HepG2 (cell line): ENCODE results near the gene ZNF575. TPM values are rescaled to one million over a fixed set of nuclear protein-coding genes. Genes with fewer than 3 reads are reported as not detected.

Source experiments
- ATAC-seq: fragments of 200-7000 bp; cut with Tn5 transposase; 3 replicates; pipeline ENCODE4 v1.9.1; 2020; ENCODE audit warnings: mild to moderate bottlenecking, moderate library complexity
- BruUV-seq: library from RNA; stranded (reverse); fragments of 400-500 nt; replicated peaks from 2 replicates; lab custom pipeline; 2021; lab: Mats Ljungman, UMichigan
- CTCF ChIA-PET: fragments of 300-600 bp; formaldehyde crosslinking; extraction: SDS; loops from one replicate; lab custom pipeline; 2021; ENCODE audit warnings: low total read pairs, inconsistent platforms, low intra/inter-chr PET ratio; lab: Yijun Ruan, JAX
- POLR2A ChIA-PET: fragments of 350-600 bp; sonication (Branson Sonifier 250); formaldehyde crosslinking; loops from one replicate; lab custom pipeline; 2020; ENCODE audit warnings: antibody characterized with exemption, inconsistent platforms; lab: Yijun Ruan, JAX
- DNase-seq: peaks from one replicate; pipeline ENCODE4 v3.0.0-alpha.2; 2015; ENCODE audit warnings: low spot score
- FAIRE-seq: peaks from 3 replicates; lab custom pipeline; 2011; peaks lifted over from hg19 to GRCh38; lab: Jason Lieb, UNC
- H2AFZ ChIP-seq: one replicate; pipeline ENCODE4 v1.6.1; 2011; ENCODE audit warnings: low read length, inconsistent platforms
- H3K27ac ChIP-seq: fragments of 300-600 bp; 3 replicates; pipeline ENCODE4 v1.8.0; 2011; ENCODE audit warnings: mixed run types, mild to moderate bottlenecking, mixed read lengths, low read length, inconsistent platforms; ENCODE audit not compliant: insufficient read depth; ENCODE audit errors: extremely low read length
- H3K27me3 ChIP-seq, 2 experiments: fragments of 200-600 bp in 1 of 2; 2 replicates in 1 of 2; 3 replicates in 1 of 2; pipeline versions ENCODE4 v1.6.0 to v1.8.0; 2011; ENCODE audit warnings: low read length in 2 of 2, mild to moderate bottlenecking in 2 of 2, moderate library complexity in 2 of 2, inconsistent platforms in 1 of 2; ENCODE audit not compliant: insufficient read depth in 2 of 2, control insufficient read depth in 1 of 2
- H3K36me3 ChIP-seq, 2 experiments: fragments of 200-600 bp in 1 of 2; replicated peaks in 1 of 2; 2 replicates in 1 of 2; 3 replicates in 1 of 2; pipeline versions ENCODE4 v1.5.1 to v1.8.0; 2011; ENCODE audit warnings: low read length in 2 of 2, inconsistent platforms in 1 of 2; ENCODE audit not compliant: insufficient read depth in 2 of 2, control insufficient read depth in 1 of 2
- H3K4me1 ChIP-seq: 2 replicates; pipeline ENCODE4 v1.5.1; 2012; ENCODE audit warnings: low read length, inconsistent platforms; ENCODE audit not compliant: insufficient read depth
- H3K4me2 ChIP-seq: 2 replicates; pipeline ENCODE4 v1.6.0; 2011; ENCODE audit warnings: low read depth, low read length, inconsistent platforms
- H3K4me3 ChIP-seq, 3 experiments: fragments of 200-600 bp in 1 of 3; sonication (generic), shearing (Covaris generic) in 1 of 3; replicated peaks in 1 of 3; 2 replicates each; pipeline ENCODE4 v1.5.1; 2011 to 2016; ENCODE audit warnings: low read length in 3 of 3, inconsistent platforms in 2 of 3, low read depth in 2 of 3, mild to moderate bottlenecking in 2 of 3, control low read depth in 1 of 3, mixed read lengths in 1 of 3; ENCODE audit not compliant: insufficient read depth in 1 of 3
- H3K79me2 ChIP-seq: one replicate; pipeline ENCODE4 v1.6.1; 2011; ENCODE audit warnings: low read length, inconsistent platforms; ENCODE audit not compliant: insufficient read depth
- H3K9ac ChIP-seq: 2 replicates; pipeline ENCODE4 v1.6.0; 2011; ENCODE audit warnings: mild to moderate bottlenecking, low read depth, low read length, inconsistent platforms; ENCODE audit not compliant: insufficient read depth
- H3K9me3 ChIP-seq: 2 replicates; pipeline ENCODE4 v1.5.1; 2012; ENCODE audit warnings: mild to moderate bottlenecking, low read length
- H4K20me1 ChIP-seq: 2 replicates; pipeline ENCODE4 v1.6.0; 2011; ENCODE audit warnings: inconsistent platforms, mild to moderate bottlenecking, low read length, moderate library complexity; ENCODE audit not compliant: insufficient read depth
- AGO2 ChIP-seq: fragments of 200-400 bp; formaldehyde crosslinking; optimal IDR thresholded peaks from 2 replicates; pipeline ENCODE3; 2017; ENCODE audit warnings: mild to moderate bottlenecking, low read depth, low read length, moderate library complexity
- ONECUT2 ChIP-seq: sonication (generic); formaldehyde crosslinking; IDR thresholded peaks from 2 replicates; pipeline ENCODE4 v1.4.0; 2020; ENCODE audit warnings: missing genetic modification reagents
- SUZ12 ChIP-seq: fragments of 150-350 bp; IDR thresholded peaks from 2 replicates; pipeline ENCODE4 v1.6.1; 2014; ENCODE audit warnings: low read depth, low read length
- ZBTB39 ChIP-seq: sonication (generic); formaldehyde crosslinking; IDR thresholded peaks from 2 replicates; pipeline ENCODE4 v1.5.0; 2020; ENCODE audit warnings: missing genetic modification reagents
- ZBTB7B ChIP-seq: sonication (generic); formaldehyde crosslinking; IDR thresholded peaks from 2 replicates; pipeline ENCODE4 v1.4.0; 2020; ENCODE audit warnings: missing genetic modification reagents
- ZNF205 ChIP-seq: IDR thresholded peaks from 2 replicates; pipeline ENCODE4 v1.6.1; 2018; ENCODE audit warnings: missing biosample characterization, missing genetic modification reagents
- ZNF343 ChIP-seq: sonication (generic); formaldehyde crosslinking; IDR thresholded peaks from 2 replicates; pipeline ENCODE4 v1.4.0; 2020; ENCODE audit warnings: mild to moderate bottlenecking, missing genetic modification reagents
- ZNF572 ChIP-seq: sonication (generic); formaldehyde crosslinking; IDR thresholded peaks from 2 replicates; pipeline ENCODE4 v1.5.1; 2020; ENCODE audit warnings: mild to moderate bottlenecking, missing genetic modification reagents
- ZSCAN30 ChIP-seq: sonication (generic); formaldehyde crosslinking; IDR thresholded peaks from 2 replicates; pipeline ENCODE4 v1.5.0; 2020; ENCODE audit warnings: mild to moderate bottlenecking, missing genetic modification reagents
- WGBS: methylation state at CpG from one replicate; pipeline ENCODE4 v1.1.6; 2017; ENCODE audit warnings: low lambda C conversion rate; 5-methylcytosine and 5-hydroxymethylcytosine counted together
- in situ Hi-C: cut with HindIII; loops from 2 replicates; pipeline ENCODE4 v1.10.0; 2017; ENCODE audit warnings: low pct_unique_long_range_greater_than_20kb; ENCODE audit not compliant: extremely low pct_ligation_motif_present
- intact Hi-C: fragments of 100-400 bp; cut with micrococcal nuclease; formaldehyde crosslinking; loops from one replicate; pipeline ENCODE4 v1.10.0; 2022; ENCODE audit not compliant: unreplicated experiment
- polyA plus RNA-seq, 8 experiments: library from polyadenylated mRNA; depleted of rRNA in 3 of 8; stranded (reverse) in 7 of 8; unstranded in 1 of 8; fragments of >200 nt; fragmentation: Illumina TruSeq in 4 of 8; extraction: Trizol in 4 of 8; gene quantifications; 2 replicates each; pipeline versions ENCODE4 v1.2.1 to v1.2.3, GENCODE V29; 2011 to 2016; ENCODE audit warnings: low read depth in 4 of 8, missing spikeins in 1 of 8, mixed read lengths in 1 of 8; ENCODE audit not compliant: insufficient read depth in 1 of 8
- total RNA-seq, 5 experiments: library from RNA; depleted of rRNA; stranded (reverse); fragments of >200 nt; fragmentation: Illumina TruSeq; extraction: Trizol; gene quantifications; 2 replicates each; pipeline ENCODE4 v1.2.3, GENCODE V29; 2016; ENCODE audit warnings: low read depth in 1 of 5

ZNF575 gene
- total and polyA plus RNA-seq, 2 of the 13 experiments (the other 11 are each of a cell fraction or from before 2014, with no cell fraction given) = 0.17 to 0.27 TPM

GRCh38 chr19:43485951-43486350 is 47.0 kb upstream of the ZNF575 start:
- Histone ChIP-seq H3K27ac (no peak overlapping the region), H3K4me2 (no peak overlapping the region), H3K9me3 (no peaks in the 10 kb centered on the region), H3K79me2 (no peaks in the 10 kb centered on the region), H3K4me1 (no peaks in the 10 kb centered on the region), H2AFZ (no peak overlapping the region), H3K4me3 (no peak overlapping the region), H3K36me3 (peaks cover 1 to 4% of the 10 kb centered on the region in 2 experiments; a peak in 1 of 5 replicates), H3K27me3 (no peaks in the 10 kb centered on the region), H3K9ac (no peak overlapping the region), H4K20me1 (no peaks in the 10 kb centered on the region)
- 97% methylated on average over 6 of the region's 6 CpGs for WGBS
- no peak for DNase-seq
- FAIRE-seq = no peak
- ChIA-PET CTCF (no interaction called here), POLR2A (no interaction called here)
- intact Hi-C loops (no loop called here), in situ Hi-C loops (no loop called here)
- TF ChIP-seq SUZ12 = no peak
- TF ChIP-seq ZSCAN30 (CRISPR knock-in tag) = no peak
- no peak for TF ChIP-seq ZBTB39 (CRISPR knock-in tag)
- TF ChIP-seq ZBTB7B = no peak
- no peak for TF ChIP-seq ZNF205 (CRISPR knock-in tag)
- no peak for TF ChIP-seq ZNF343 (CRISPR knock-in tag)
- no peak for TF ChIP-seq ONECUT2 (CRISPR knock-in tag)
- BruUV-seq = no TSS peak
- no peak for ATAC-seq

- TF ChIP-seq AGO2 (peak; percentile 55), ZNF572 (CRISPR knock-in tag) (no peak)
- Histone ChIP-seq H3K36me3 (peaks cover 1 to 4% of the 10 kb centered on the region in 2 experiments; a peak in 1 of 5 replicates), H3K4me1 (no peaks in the 10 kb centered on the region), H3K4me3 (no peak overlapping the region), H3K4me2 (no peak overlapping the region), H3K9ac (no peak overlapping the region), H3K9me3 (no peaks in the 10 kb centered on the region), H4K20me1 (no peaks in the 10 kb centered on the region), H3K27ac (no peak overlapping the region), H2AFZ (no peak overlapping the region), H3K79me2 (no peaks in the 10 kb centered on the region), H3K27me3 (no peaks in the 10 kb centered on the region)
- ChIA-PET POLR2A (no interaction called here), CTCF (no interaction called here)
- intact Hi-C loops = no loop called here
- BruUV-seq = no TSS peak
- peak; percentile 28; the same call in 2 of the 3 replicates for ATAC-seq
- FAIRE-seq = no peak
- in situ Hi-C loops = no loop called here
- 98% methylated on average over 5 of the region's 7 CpGs for WGBS
- DNase-seq = no peak
Measured at GRCh38 chr19:43486412-43486811, 46.6 kb upstream of the ZNF575 start.
